ENCODE data around the gene MKKS. TPM values are rescaled to one million over a fixed set of nuclear protein-coding genes. Genes with fewer than 3 reads are reported as not detected.
A peak's percentile ranks its signal among the peaks of the same experiment; 100 is the strongest.
"Not testable (repeated sequence)": the region's sequence is repeated elsewhere in the genome, so short reads cannot be mapped to it uniquely, and the experiment has no call there.

The MKKS gene
- total and polyA plus RNA-seq, 8 donors = 13.8 to 30.2 (median 24.6) TPM

DNA sequence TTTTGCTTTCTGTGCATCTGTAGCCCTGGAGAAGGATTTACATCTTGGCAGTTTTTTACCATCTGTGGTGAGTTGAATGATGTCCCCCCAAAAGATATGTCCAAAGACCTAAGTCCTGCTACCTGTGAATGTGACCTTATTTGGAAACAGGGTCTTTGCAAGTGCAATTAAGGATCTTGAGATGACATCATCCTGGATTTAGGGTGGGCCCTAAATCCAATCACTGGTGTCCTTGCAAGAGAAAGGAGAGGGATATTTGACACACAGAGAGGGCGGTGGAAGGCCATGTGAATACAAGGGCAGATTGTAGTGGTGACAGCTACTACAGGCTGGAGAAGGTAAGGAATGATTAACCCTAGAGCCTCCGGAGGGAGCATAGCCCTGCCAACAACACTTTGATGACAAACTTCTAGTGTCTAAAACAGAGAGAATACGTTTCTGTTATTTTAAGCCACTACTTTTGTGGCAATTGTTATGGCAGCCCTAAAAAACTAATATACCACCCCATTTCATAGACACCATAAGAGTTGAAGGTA lies 35.1 kb downstream of the MKKS start:
- intact Hi-C loops (cut with DNase I) = no loop called here

DNA sequence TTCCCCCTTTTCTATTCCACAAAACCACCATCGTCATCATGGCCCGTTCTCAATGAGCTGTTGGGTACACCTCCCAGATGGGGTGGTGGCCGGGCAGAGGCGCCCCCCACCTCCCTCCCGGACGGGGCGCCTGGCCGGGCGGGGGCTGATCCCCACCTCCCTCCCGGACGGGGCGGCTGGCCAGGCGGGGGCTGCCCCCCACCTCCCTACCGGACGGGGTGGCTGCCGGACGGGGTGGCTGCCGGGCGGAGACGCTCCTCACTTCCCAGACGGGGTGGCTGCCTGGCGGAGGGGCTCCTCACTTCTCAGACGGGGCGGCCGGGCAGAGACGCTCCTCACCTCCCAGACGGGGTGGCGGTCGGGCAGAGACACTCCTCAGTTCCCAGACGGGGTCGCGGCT lies 39.3 kb downstream of the MKKS start:
- ATAC-seq; H3K9me3 ChIP-seq; H3K4me1 ChIP-seq; H3K36me3 ChIP-seq; intact Hi-C loops (cut with DNase I); H3K27me3 ChIP-seq; DNase-seq; H3K4me3 ChIP-seq; H3K27ac ChIP-seq: not testable (repeated sequence)

More for the DNA sequence above, 35.1 kb downstream of the MKKS start:
- Histone ChIP-seq H3K4me1 (no peaks in the 10 kb centered on the region), H3K27me3 (no peaks in the 10 kb centered on the region), H3K27ac (no peak overlapping the region), H3K36me3 (no peaks in the 10 kb centered on the region), H3K4me3 (no peak overlapping the region), H3K9me3 (no peaks in the 10 kb centered on the region)
- TF ChIP-seq, protein P1, sequence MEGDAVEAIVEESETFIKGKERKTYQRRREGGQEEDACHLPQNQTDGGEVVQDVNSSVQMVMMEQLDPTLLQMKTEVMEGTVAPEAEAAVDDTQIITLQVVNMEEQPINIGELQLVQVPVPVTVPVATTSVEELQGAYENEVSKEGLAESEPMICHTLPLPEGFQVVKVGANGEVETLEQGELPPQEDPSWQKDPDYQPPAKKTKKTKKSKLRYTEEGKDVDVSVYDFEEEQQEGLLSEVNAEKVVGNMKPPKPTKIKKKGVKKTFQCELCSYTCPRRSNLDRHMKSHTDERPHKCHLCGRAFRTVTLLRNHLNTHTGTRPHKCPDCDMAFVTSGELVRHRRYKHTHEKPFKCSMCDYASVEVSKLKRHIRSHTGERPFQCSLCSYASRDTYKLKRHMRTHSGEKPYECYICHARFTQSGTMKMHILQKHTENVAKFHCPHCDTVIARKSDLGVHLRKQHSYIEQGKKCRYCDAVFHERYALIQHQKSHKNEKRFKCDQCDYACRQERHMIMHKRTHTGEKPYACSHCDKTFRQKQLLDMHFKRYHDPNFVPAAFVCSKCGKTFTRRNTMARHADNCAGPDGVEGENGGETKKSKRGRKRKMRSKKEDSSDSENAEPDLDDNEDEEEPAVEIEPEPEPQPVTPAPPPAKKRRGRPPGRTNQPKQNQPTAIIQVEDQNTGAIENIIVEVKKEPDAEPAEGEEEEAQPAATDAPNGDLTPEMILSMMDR (IDR thresholded peaks at IDR 0.05) = no peak
- ATAC-seq (no peak), DNase-seq (no peak)

DNA sequence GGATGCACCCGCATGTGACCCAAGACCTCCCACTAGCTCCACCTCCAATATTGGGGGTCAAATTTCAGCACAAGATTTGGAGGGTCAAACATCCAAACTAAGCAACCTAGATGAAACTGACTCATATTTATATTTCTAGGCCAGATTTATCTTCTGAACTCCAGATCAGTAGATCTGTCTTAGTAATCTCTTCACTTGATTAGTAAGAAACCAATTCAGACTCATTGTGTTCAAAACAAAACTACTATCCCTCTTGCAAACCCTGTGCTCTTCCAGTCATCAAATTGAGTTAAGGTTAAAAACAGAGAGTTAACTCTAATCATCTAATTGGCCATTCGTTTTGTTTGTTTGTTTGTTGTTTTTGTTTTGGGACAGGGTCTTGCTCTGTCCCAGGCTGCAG lies 43.3 kb downstream of the MKKS start:
- TF ChIP-seq, protein P1 (IDR thresholded peaks at IDR 0.05) = no peak
- no peaks in the 10 kb centered on the region for H3K36me3 ChIP-seq
- no peaks in the 10 kb centered on the region for H3K27me3 ChIP-seq
- ATAC-seq (no peak), DNase-seq (no peak)
- intact Hi-C loops (cut with DNase I) = no loop called here
- no peak overlapping the region for H3K27ac ChIP-seq
- H3K4me1 ChIP-seq = no peaks in the 10 kb centered on the region
- no peak overlapping the region for H3K4me3 ChIP-seq
- H3K9me3 ChIP-seq = no peaks in the 10 kb centered on the region

DNA sequence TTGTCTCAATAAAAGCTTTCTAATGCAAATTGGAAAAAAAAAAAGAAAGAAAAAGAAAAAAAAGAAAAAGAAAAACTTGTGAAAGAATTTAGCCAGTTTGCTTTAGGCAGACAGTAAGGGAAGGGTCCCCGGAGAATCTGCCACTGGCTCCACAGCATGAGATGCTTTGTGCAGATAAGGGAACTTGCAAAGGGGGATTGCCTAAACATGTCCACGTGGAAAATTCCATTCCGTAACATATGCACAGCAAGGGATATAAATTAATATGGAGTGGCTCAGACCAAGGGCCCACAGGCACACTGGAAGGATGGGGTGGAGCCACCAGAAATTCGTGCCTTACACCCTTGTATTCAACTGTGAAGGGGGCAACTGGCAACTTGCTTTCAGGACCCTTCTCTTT lies 45.4 kb downstream of the MKKS start:
- intact Hi-C loops (cut with DNase I) = no loop called here
- Histone ChIP-seq H3K4me1 (no peaks in the 10 kb centered on the region), H3K36me3 (no peaks in the 10 kb centered on the region), H3K4me3 (no peak overlapping the region), H3K9me3 (no peaks in the 10 kb centered on the region), H3K27me3 (no peaks in the 10 kb centered on the region), H3K27ac (no peak overlapping the region)
- TF ChIP-seq, protein P1 (IDR thresholded peaks at IDR 0.05) = no peak
- DNase-seq (no peak), ATAC-seq (no peak)

DNA sequence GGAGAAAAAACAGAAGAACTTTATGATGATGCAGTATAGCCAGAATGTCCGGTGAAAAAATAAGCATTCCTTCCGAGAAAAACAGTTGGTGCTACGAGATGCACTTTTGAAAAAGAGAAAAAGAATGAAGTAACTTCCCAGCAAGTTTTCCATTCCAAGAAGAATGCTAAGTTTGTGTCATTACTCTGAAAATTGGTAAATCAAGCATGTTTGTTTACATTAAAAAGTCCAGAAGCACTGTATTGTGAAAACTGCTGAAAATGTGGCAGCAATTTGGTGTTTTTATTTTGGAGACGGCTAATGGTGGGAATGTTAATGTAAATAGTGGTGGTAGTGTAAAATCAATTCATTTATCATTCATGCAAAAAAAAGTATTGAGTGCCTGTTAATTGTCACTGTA lies 46.3 kb downstream of the MKKS start:
- DNase-seq (no peak), ATAC-seq (no peak)
- H3K4me3 ChIP-seq = no peak overlapping the region
- no peak overlapping the region for H3K27ac ChIP-seq
- H3K36me3 ChIP-seq = no peaks in the 10 kb centered on the region
- intact Hi-C loops (cut with DNase I) = no loop called here
- H3K27me3 ChIP-seq = no peaks in the 10 kb centered on the region
- no peaks in the 10 kb centered on the region for H3K4me1 ChIP-seq
- no peaks in the 10 kb centered on the region for H3K9me3 ChIP-seq
- TF ChIP-seq, protein P1 (IDR thresholded peaks at IDR 0.05) = no peak

DNA sequence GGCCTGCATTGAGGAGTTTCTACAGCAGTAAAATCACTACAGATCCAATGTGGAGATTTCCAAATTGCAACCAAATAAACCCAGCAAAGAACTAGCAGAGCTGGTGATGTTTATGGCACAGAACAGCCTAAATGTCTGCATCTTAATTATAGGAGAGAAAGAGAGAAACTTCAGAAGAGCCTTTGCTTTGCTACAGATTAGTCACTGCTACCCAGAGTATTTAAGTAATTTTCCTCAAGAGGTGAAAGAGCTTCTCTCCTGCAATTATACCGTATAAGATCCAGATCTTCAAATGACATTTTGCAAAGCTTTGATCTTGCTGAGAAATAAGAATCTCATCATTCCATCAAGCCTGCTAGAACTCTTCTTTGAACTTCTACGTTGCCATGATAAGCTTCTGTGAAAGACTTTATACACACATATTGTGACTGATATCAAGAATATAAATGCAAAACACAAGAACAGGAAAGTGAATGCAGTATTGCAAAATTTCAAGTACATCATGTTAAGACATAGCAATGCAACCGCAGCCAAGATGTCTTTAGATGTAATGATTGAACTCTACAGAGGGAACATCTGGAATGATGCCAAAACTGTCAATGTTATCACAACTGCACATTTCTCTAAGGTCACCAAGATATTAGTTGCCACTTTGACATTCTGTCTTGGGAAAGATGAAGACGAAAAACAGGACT lies 48.0 kb downstream of the MKKS start:
- no peak overlapping the region for H3K4me3 ChIP-seq
- no peak overlapping the region for H3K27ac ChIP-seq
- no peaks in the 10 kb centered on the region for H3K27me3 ChIP-seq
- DNase-seq (peak in 1 of 4 donors; percentile 9), ATAC-seq (no peak)
- H3K36me3 ChIP-seq = no peaks in the 10 kb centered on the region
- intact Hi-C loops (cut with DNase I) = no loop called here
- no peaks in the 10 kb centered on the region for H3K9me3 ChIP-seq
- no peaks in the 10 kb centered on the region for H3K4me1 ChIP-seq
- TF ChIP-seq, protein P1 (IDR thresholded peaks at IDR 0.05) = no peak
